GM18867 (cell line): ENCODE results near the gene UROD.
"Not testable (repeated sequence)": the region's sequence is repeated elsewhere in the genome, so short reads cannot be mapped to it uniquely, and the experiment has no call there.

Experiments used
- ATAC-seq: cut with Tn5 transposase; IDR thresholded peaks from one replicate; pipeline ENCODE4 v1.9.1; 2021; ENCODE audit warnings: mild to moderate bottlenecking, moderate library complexity; ENCODE audit not compliant: unreplicated experiment

The UROD gene

GRCh38 chr1:45038240-45038639, 26.2 kb downstream of the UROD start:
- no peak for ATAC-seq

GRCh38 chr1:45038661-45039364, 26.8 kb downstream of the UROD start:
- ATAC-seq: no peak

GRCh38 chr1:45040297-45040696, 28.2 kb downstream of the UROD start:
- ATAC-seq: no peak

- no peak for ATAC-seq
Observed at GRCh38 chr1:45043094-45043493, 31.0 kb downstream of the UROD start.

GRCh38 chr1:45044916-45045315, 32.9 kb downstream of the UROD start:
- ATAC-seq: no peak

GRCh38 chr1:45047032-45047431, 35.0 kb downstream of the UROD start:
- no peak for ATAC-seq

GRCh38 chr1:45051005-45051772, 39.1 kb downstream of the UROD start:
- ATAC-seq: no peak

- ATAC-seq: no peak
Observed at GRCh38 chr1:45057542-45057941, 45.5 kb downstream of the UROD start.

- no peak for ATAC-seq
Observed at GRCh38 chr1:45059829-45060228, 47.8 kb downstream of the UROD start.

GRCh38 chr1:45062463-45062862, 50.4 kb downstream of the UROD start:
- ATAC-seq: not testable (repeated sequence)

- no peak for ATAC-seq
Observed at GRCh38 chr1:45065083-45065482, 53.0 kb downstream of the UROD start.
